Panc1 (cell line): Measurements from ENCODE around the gene UBAP2L. TPM values are rescaled to one million over a fixed set of nuclear protein-coding genes. Genes with fewer than 3 reads are reported as not detected.

ENCODE experiments used
- ATAC-seq: fragments of 200-7000 bp; cut with Tn5 transposase; 2 replicates; pipeline ENCODE4 v1.9.1; 2020; ENCODE audit warnings: mild to moderate bottlenecking, moderate library complexity
- BruUV-seq: library from RNA; stranded (reverse); fragments of 400-500 nt; replicated peaks from 2 replicates; lab custom pipeline; 2021; lab: Mats Ljungman, UMichigan
- CTCF ChIA-PET: fragments of 300-600 bp; sonication (Branson Sonifier 250); formaldehyde crosslinking; loops from one replicate; lab custom pipeline; 2022; ENCODE audit warnings: antibody characterized with exemption; lab: Charles Lee
- POLR2A ChIA-PET: fragments of 300-600 bp; sonication (Branson Sonifier 250); formaldehyde crosslinking; loops from one replicate; lab custom pipeline; 2022; ENCODE audit warnings: antibody characterized with exemption; lab: Charles Lee
- DNase-seq: peaks from one replicate; pipeline ENCODE4 v3.0.0-alpha.2; 2010; ENCODE audit warnings: low read depth, low spot score
- H3K27ac ChIP-seq: 2 replicates; pipeline ENCODE4 v1.5.1; 2011; ENCODE audit warnings: mild to moderate bottlenecking, low read length, inconsistent platforms
- H3K27me3 ChIP-seq: fragments of 200-500 bp; sonication (Bioruptor generic); 2 replicates; pipeline ENCODE4 v1.6.0; 2014; ENCODE audit warnings: low read length, inconsistent platforms; ENCODE audit not compliant: control insufficient read depth, insufficient read depth
- H3K36me3 ChIP-seq: fragments of 200-500 bp; sonication (Bioruptor generic); 2 replicates; pipeline ENCODE4 v1.5.1; 2014; ENCODE audit warnings: inconsistent platforms, mild to moderate bottlenecking, low read length, moderate library complexity; ENCODE audit not compliant: control insufficient read depth, insufficient read depth
- H3K4me1 ChIP-seq: 2 replicates; pipeline ENCODE4 v1.5.1; 2011; ENCODE audit warnings: inconsistent platforms, mild to moderate bottlenecking, low read length, moderate library complexity; ENCODE audit not compliant: control insufficient read depth, insufficient read depth
- H3K4me3 ChIP-seq, 2 experiments: 2 replicates each; pipeline ENCODE4 v1.5.1; 2011 to 2012; ENCODE audit warnings: low read depth in 2 of 2, low read length in 2 of 2, mild to moderate bottlenecking in 2 of 2, inconsistent platforms in 1 of 2, moderate library complexity in 1 of 2
- H3K9me3 ChIP-seq: fragments of 200-500 bp; sonication (Bioruptor generic); 2 replicates; pipeline ENCODE4 v1.5.1; 2014; ENCODE audit warnings: low read depth, mild to moderate bottlenecking, inconsistent platforms, low read length, moderate library complexity; ENCODE audit not compliant: control insufficient read depth, insufficient read depth
- POLR2AphosphoS5 ChIP-seq: IDR thresholded peaks from 2 replicates; pipeline ENCODE4 v1.6.1; 2012; ENCODE audit warnings: mild to moderate bottlenecking, low read depth, low read length, moderate library complexity
- SIN3A ChIP-seq: IDR thresholded peaks from 2 replicates; pipeline ENCODE4 v1.6.1; 2012; ENCODE audit warnings: low read depth, mild to moderate bottlenecking, low read length, moderate library complexity, borderline replicate concordance; ENCODE audit not compliant: insufficient read depth
- TCF7L2 ChIP-seq: IDR thresholded peaks from 2 replicates; pipeline ENCODE4 v1.6.1; 2011; ENCODE audit warnings: mild to moderate bottlenecking, low read depth, low read length, inconsistent platforms
- in situ Hi-C: cut with HindIII; loops from 2 replicates; pipeline ENCODE4 v1.10.0; 2016; ENCODE audit warnings: low sequenced_read_pairs, low pct_unique_long_range_greater_than_20kb
- intact Hi-C: fragments of 100-400 bp; cut with micrococcal nuclease; formaldehyde crosslinking; loops from one replicate; pipeline ENCODE4 v1.10.0; 2022; ENCODE audit not compliant: unreplicated experiment
- total RNA-seq: library from RNA; stranded (reverse); gene quantifications from one replicate; pipeline ENCODE4 v1.2.1, GENCODE V29; 2021; ENCODE audit not compliant: unreplicated experiment
- TF ChIP-seq, protein P1 (sequence below): fragments of 450-650 bp; IDR thresholded peaks from 2 replicates; pipeline ENCODE4 v1.5.1; 2017; ENCODE audit warnings: mild to moderate bottlenecking
- TF ChIP-seq, protein P2 (sequence below), 2 experiments: IDR thresholded peaks; 2 replicates each; pipeline ENCODE4 v1.6.1; 2011 to 2012; ENCODE audit warnings: low read depth in 2 of 2, control low read depth in 1 of 2, low read length in 1 of 2, mild to moderate bottlenecking in 1 of 2, moderate library complexity in 1 of 2; ENCODE audit not compliant: insufficient read depth in 1 of 2

UBAP2L gene
- total RNA-seq, 1 experiment from 2014 or later = 227 TPM

DNA sequence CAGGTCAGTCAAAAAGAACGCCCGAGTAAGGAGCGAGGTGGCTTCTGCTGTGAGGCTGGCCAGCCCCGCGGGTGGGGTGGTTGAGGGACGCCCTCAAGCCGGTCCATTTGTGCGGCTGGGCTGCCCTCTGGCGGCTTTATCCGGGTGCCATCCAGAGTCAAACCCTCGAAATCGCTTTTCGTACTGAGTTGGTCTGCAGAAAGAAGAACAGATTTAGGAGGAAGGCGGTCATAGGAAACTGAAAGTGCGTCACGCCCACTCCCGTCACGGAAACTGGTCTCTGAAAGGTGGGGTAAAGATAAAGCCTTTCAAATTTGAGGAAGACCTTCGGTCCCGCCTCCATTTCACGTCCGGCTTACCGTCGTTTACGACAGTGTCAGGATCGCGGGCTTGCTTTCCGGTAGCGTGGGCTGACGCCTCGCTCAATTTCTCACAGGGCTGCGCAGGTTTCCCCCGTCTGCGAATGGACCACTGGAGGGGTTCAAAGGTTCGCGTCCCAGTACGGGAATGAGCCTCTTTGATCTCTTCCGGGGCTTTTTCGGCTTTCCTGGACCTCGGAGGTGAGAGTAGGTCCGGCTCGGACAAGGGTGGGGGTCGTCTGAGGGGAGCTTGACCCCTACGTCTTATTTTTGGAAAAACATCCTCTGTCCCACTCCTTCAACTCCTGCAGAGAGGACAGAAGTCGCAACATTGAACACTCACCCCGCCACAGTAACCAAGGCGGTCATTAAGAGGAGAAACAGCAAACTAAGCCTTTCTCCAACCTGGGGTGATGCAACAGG, 51.7 kb downstream of the UBAP2L start, which contains the start of gene HAX1:
Gene HAX1, plus strand, starts transcription at position 413 of the 782 bp plus-strand sequence. Its CDS starts 95 bp downstream, at position 508.
- POLR2A ChIA-PET = interaction anchor here (0.6 to 0.7 kb wide), 3 partner anchors 56 to 702 kb away, joined by 4 to 12 read pairs (median 6); no protein-coding TSS in a partner anchor
- Histone ChIP-seq H3K27me3 (no peaks in the 10 kb centered on the region), H3K4me3 (peak within 1 kb of the TSS; percentile 96 to 100), H3K9me3 (no peaks in the 10 kb centered on the region), H3K4me1 (peaks cover 5% of the 10 kb centered on the region; the same call in 1 of the 2 replicates), H3K27ac (peak within 1 kb of the TSS; percentile 97), H3K36me3 (peaks cover 6% of the 10 kb centered on the region; the same call in 1 of the 2 replicates)
- intact Hi-C loops (loop anchor here (1.0 kb wide), 1 partner anchor 73 kb away; no protein-coding TSS in a partner anchor), in situ Hi-C loops (no loop called here)
- no TSS peak for BruUV-seq
- peak; percentile 88 for DNase-seq
- TF ChIP-seq, protein P1, sequence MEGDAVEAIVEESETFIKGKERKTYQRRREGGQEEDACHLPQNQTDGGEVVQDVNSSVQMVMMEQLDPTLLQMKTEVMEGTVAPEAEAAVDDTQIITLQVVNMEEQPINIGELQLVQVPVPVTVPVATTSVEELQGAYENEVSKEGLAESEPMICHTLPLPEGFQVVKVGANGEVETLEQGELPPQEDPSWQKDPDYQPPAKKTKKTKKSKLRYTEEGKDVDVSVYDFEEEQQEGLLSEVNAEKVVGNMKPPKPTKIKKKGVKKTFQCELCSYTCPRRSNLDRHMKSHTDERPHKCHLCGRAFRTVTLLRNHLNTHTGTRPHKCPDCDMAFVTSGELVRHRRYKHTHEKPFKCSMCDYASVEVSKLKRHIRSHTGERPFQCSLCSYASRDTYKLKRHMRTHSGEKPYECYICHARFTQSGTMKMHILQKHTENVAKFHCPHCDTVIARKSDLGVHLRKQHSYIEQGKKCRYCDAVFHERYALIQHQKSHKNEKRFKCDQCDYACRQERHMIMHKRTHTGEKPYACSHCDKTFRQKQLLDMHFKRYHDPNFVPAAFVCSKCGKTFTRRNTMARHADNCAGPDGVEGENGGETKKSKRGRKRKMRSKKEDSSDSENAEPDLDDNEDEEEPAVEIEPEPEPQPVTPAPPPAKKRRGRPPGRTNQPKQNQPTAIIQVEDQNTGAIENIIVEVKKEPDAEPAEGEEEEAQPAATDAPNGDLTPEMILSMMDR = peak; percentile 86
- peak; percentile 78 for TF ChIP-seq TCF7L2
- TF ChIP-seq, protein P2, sequence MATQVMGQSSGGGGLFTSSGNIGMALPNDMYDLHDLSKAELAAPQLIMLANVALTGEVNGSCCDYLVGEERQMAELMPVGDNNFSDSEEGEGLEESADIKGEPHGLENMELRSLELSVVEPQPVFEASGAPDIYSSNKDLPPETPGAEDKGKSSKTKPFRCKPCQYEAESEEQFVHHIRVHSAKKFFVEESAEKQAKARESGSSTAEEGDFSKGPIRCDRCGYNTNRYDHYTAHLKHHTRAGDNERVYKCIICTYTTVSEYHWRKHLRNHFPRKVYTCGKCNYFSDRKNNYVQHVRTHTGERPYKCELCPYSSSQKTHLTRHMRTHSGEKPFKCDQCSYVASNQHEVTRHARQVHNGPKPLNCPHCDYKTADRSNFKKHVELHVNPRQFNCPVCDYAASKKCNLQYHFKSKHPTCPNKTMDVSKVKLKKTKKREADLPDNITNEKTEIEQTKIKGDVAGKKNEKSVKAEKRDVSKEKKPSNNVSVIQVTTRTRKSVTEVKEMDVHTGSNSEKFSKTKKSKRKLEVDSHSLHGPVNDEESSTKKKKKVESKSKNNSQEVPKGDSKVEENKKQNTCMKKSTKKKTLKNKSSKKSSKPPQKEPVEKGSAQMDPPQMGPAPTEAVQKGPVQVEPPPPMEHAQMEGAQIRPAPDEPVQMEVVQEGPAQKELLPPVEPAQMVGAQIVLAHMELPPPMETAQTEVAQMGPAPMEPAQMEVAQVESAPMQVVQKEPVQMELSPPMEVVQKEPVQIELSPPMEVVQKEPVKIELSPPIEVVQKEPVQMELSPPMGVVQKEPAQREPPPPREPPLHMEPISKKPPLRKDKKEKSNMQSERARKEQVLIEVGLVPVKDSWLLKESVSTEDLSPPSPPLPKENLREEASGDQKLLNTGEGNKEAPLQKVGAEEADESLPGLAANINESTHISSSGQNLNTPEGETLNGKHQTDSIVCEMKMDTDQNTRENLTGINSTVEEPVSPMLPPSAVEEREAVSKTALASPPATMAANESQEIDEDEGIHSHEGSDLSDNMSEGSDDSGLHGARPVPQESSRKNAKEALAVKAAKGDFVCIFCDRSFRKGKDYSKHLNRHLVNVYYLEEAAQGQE (IDR thresholded peaks at IDR 0.05; ENCODE audit: insufficient read depth in 1 of 2, low read depth in 2 of 2, low read length in 1 of 2) = 0 out of 4 replicates have a peak, but pooled peaks of 1 of the 2 experiments have one; percentile 23
- TF ChIP-seq POLR2AphosphoS5 = peak; percentile 89
- peak; percentile 87; the same call in 1 of the 2 replicates for TF ChIP-seq SIN3A
- ATAC-seq = peak; percentile 95
- CTCF ChIA-PET = interaction anchor here (0.6 to 1.0 kb wide), 4 partner anchors 9 to 282 kb away, joined by 3 to 9 read pairs (median 8); no protein-coding TSS in a partner anchor

DNA sequence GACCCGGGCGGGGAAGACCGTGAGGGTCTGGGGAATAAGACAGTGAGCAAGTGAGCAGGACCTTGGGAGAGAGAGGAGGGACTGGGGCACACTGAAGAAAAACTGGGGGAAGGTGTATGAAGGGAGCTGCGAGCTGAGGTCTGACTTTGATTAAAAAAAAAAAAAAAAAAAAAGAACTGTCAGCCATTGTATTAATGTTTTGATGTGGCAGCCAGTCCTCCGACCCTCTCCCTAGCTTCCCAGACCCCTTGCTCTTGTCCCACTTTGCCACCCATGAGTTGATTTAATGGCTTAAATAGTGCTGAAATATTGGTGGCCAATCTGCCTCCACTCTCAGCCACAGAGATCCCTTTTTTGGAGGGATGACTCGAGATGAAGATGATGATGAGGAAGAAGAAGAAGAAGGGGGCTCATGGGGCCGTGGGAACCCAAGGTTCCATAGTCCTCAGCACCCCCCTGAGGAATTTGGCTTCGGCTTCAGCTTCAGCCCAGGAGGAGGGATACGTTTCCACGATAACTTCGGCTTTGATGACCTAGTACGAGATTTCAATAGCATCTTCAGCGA, 52.3 kb downstream of the UBAP2L start:
- POLR2A ChIA-PET = no interaction called here
- in situ Hi-C loops = no loop called here
- CTCF ChIA-PET = no interaction called here
- Histone ChIP-seq H3K36me3 (peaks cover 6% of the 10 kb centered on the region; the same call in 1 of the 2 replicates), H3K4me1 (peaks cover 5% of the 10 kb centered on the region; the same call in 1 of the 2 replicates), H3K9me3 (no peaks in the 10 kb centered on the region), H3K27ac (peak overlapping the region; percentile 97), H3K4me3 (peak overlapping the region; percentile 96 to 100), H3K27me3 (no peaks in the 10 kb centered on the region)
- TF ChIP-seq, protein P1 = no peak
- TF ChIP-seq, protein P2 (IDR thresholded peaks at IDR 0.05; ENCODE audit: insufficient read depth in 1 of 2, low read depth in 2 of 2, low read length in 1 of 2) = no peak
- TF ChIP-seq SIN3A (no peak), TCF7L2 (no peak), POLR2AphosphoS5 (no peak)
- intact Hi-C loops = loop anchor here (1.0 kb wide), 1 partner anchor 74 kb away; no protein-coding TSS in a partner anchor
- BruUV-seq = TSS peak; percentile 80
- DNase-seq = no peak
- ATAC-seq = no peak
